NCI-H1436 (cell line): ENCODE measurements around the gene PGAP2.
"Not testable (repeated sequence)": the region's sequence is repeated elsewhere in the genome, so short reads cannot be mapped to it uniquely, and the experiment has no call there.

ENCODE experiments used
- DNase-seq: peaks from one replicate; lab custom pipeline; 2025; lab: John Stamatoyannopoulos, UW

The PGAP2 gene

DNA sequence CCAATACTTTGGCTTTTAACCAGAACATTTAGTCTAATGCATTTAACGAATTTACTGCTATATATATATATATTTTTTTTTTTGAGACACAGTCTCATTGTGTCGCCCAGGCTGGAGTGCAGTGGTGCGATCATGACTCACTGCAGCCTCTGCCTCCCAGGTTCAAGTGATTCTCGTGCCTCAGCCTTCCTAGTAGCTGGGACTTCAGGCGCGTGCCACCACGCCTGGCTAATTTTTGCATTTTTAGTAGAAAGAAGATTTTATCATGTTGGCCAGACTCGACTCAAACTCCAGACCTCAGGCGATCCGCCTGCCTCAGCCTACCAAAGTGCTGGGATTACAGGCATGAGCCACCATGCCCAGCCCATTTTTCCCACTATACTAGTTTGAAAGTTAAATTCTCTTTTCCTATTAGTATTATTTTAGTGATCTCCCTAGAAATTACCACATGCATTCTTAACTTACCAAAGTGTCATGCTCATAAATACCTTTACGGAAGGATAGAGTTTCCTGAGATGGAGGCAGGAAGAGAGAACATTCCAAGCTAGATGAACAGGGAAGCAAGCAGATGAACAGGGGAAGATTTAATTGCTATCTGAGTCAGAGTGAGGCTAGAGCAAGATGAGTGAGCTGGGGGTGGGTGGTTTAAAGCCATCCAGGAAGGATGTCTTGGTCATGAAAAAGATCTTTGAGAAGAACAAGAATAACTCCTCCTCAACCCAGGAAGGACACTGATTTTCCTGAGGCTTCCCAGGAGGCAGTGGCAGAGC lies 4.4 kb upstream of the PGAP2 start:
- no peak for DNase-seq

DNA sequence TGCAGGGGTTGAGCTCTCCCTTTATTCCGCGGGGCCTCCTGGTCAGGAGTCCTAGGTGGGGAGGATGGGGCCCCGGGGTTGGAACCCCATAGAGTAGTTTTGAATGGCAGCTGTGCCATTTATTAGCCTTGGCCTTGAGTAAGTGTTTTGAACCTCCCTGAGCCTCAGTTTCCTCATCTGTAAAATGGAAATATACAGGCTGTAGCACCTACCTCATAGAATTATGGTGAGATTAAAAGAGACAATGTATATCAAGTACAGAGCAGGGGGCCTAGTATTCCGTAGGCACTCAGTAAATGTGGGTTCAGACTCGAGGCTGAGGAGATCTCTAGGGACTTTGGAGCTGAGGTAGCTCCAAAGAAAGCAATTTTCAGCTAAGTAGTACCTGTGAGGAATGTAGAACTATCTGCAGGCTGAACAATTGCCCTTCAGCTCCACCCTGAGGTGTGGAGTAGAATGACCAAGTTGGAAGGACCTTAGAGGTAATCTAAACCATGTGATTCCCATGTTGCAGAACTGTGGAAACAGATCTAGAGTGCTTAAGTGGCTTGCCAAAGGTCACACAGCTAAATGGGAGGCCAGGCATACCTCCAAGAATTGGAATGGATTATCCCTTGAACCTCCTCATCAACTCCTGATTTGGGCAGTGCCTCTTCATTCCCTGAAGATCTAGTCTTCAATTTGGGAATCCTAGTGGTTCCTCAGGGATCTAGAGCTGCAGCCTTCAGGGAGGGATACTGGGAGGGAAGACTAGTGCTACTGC lies 682 bp downstream of the PGAP2 start:
- peak; percentile 5 for DNase-seq

DNA sequence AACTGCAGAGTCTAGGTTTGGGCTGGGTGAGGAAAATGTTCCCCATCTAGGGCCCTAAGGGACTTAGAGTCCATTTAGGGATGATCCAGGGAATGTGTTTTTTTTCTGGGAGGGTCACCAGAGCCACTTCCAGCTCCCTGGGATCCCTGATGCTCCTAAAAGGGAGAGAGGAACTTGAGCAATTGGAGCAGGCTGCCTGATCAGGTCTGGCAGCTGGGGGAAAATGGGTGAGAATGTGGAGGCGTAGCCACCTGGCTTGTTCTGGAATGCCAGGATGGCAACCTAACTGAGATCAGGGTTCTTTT lies 1.2 kb downstream of the PGAP2 start:
- no peak for DNase-seq

GRCh38 chr11:3810446-3810845 lies 2.1 kb downstream of the PGAP2 start:
- no peak for DNase-seq

DNA sequence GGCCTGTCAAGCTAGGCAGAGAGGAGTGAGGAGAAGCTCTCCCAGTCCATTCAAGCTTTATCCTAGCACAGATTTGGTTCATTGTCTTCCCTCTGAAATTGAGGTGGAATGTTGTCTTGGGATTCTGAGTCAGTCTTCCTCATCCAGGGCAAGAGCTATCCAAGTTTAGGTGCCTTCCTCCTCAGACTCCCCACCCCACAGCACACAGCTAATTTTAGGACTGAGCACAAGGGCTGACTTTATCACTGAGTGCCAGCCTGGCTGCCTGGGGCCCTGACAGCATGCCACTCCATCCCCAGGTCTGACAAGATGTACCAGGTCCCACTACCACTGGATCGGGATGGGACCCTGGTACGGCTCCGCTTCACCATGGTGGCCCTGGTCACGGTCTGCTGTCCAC lies 2.6 kb downstream of the PGAP2 start:
- DNase-seq = no peak

DNA sequence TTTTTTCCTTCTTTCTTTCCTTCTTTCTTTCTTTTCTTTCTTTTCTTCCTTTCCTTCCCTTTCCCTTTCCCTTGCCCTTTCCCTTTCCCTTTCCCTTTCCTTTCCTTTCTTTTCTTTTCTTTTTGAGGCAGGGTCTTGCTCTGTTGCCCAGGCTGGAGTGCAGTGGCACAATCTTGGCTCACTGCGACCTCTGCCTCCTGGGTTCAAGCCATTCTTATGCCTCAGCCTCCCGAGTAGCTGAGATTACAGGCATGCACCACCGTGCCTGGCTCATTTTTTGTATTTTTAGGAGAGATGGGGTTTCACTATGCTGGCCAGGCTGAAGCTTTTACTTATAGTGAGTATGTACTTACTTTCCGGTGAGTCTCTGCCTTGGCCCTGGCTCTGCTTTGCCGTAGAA lies 6.5 kb downstream of the PGAP2 start:
- DNase-seq = not testable (repeated sequence)

- no peak for DNase-seq
Observed at GRCh38 chr11:3815845-3816244, 7.5 kb downstream of the PGAP2 start.

DNA sequence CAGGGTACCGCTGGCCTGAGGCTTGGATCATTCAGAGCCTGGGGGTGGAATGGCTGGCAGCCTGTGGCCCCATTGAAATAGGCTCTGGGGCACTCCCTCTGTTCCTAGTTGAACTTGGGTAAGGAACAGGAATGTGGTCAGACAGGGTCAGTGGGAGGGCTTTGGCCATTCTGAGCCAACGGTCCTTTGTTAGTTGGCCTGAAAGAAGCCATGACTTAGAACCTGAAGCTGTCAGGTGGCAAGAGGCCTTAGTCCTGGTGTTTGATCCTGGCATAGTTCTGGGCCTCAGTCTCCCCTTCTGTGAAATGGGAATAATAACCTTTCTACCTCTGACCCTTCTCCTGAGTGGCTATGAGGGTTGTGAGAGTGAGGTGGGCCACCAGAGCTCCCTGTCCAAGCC lies 8.3 kb downstream of the PGAP2 start:
- no peak for DNase-seq

- no peak for DNase-seq
Observed at GRCh38 chr11:3817181-3817800, 8.9 kb downstream of the PGAP2 start.

GRCh38 chr11:3820971-3821370 lies 12.6 kb downstream of the PGAP2 start:
- DNase-seq = no peak

DNA sequence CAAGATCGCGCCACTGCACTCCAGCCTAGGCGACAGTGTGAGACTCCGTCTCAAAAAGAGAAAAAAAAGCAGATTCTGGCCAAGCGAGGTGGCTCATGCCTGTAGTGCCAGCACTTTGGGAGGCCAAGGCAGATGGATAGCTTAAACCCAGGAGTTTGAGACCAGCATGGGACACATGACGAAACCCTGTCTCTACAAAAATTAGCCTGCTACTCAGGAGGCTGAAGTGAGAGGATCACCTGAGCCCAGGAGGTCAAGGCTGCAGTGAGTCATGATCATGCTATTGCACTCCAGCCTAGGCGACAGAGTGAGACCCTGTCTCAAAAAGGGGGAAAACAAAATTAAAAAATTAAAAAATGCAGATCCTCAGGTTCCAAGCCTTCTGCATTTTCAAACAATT lies 14.0 kb downstream of the PGAP2 start:
- no peak for DNase-seq

DNA sequence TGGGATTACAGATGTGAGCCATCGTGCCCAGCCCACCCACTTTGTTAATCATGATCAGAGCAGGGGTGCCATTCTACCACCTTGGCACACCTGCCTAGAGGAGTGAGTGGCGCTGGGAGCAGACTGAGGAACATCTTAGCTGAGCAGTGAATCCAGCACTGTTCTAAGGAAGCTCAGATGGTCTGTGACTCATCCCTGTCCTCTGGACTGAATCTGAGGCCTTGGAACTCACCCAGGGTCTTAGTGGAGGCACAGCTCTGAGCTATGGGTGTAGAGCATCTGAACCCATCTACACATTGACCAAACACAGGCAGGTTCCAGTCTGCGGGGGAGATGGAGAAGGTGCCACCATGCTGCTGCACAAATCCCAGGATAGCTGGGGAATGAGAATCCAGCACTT lies 14.9 kb downstream of the PGAP2 start:
- no peak for DNase-seq

DNA sequence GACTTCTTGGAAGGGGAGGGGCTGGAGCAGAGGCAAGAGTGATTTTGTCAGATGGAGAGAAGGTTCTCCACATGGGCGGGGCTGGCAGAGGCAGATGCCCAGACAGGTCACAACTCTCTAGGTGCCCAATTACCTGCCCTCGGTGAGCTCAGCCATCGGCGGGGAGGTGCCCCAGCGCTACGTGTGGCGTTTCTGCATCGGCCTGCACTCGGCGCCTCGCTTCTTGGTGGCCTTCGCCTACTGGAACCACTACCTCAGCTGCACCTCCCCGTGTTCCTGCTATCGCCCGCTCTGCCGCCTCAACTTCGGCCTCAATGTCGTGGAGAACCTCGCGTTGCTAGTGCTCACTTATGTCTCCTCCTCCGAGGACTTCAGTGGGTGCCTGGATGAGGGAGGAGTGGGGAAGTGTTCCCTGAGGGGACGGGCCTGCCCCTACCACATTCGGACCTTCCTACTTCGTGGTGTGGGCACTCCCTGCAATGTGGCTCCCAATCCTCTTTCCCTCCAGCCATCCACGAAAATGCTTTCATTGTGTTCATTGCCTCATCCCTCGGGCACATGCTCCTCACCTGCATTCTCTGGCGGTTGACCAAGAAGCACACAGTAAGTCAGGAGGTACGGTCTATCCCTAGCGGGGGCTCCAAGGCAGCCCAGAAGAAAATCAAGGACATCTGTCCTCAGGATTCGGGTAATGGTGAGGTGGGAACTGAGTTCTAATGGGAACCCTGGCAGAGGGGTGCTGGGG lies 15.6 kb downstream of the PGAP2 start:
- DNase-seq = no peak

- DNase-seq = peak; percentile 4
Observed at GRCh38 chr11:3824714-3825472, 16.5 kb downstream of the PGAP2 start.

DNA sequence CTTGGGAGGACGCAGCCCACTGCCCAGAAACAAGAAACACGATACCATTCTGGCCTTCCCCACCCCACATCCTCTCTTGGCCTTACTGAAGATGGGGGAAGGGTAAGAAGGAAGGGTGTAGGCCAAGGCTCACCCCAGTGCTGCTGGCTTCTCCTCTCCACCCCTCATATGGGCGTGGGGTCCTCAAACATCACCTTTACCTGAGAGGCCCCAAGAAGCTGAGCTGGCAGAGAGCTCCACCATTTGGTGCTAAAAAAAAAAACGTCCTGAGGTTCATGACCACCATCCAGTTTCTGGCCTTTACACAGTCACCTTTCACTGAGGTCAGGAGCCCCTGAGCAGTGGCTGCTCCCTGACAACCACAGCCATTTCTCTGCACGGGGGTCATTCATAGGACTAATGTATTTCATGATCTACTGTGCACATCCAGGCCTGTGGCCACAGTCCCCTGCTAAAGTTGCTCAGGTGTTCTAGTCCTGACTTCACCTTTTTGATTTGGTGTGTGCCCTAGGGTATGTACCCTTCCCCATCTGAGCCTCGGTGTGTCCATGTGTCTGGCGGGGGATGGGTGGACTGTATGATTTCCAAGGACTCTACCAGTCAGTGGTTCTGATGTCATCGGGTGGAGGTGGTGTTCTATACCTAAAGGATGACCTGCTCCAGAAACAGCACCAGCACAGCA lies 17.3 kb downstream of the PGAP2 start:
- no peak for DNase-seq

- DNase-seq = no peak
Observed at GRCh38 chr11:3826721-3827120, 18.4 kb downstream of the PGAP2 start.

- no peak for DNase-seq
Observed at GRCh38 chr11:3827434-3828186, 19.2 kb downstream of the PGAP2 start.

DNA sequence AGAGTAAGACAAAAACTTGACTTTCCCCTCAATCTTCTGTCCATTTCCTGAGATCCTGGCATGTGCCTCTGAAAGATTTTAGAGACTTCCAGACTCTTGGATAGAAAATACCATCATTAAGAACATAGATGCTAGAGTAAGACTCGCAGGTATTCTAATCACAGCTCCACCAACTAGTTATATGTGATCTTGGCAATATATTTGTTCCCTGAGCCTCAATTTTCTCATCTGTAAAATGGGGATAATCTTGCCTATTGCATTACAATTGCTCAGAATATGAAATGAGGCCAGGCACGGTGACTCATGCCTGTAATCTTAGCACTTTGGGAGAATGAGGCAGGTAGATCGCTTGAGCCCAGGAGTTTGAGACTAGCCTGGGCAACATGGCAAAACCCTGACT lies 21.7 kb downstream of the PGAP2 start:
- no peak for DNase-seq

DNA sequence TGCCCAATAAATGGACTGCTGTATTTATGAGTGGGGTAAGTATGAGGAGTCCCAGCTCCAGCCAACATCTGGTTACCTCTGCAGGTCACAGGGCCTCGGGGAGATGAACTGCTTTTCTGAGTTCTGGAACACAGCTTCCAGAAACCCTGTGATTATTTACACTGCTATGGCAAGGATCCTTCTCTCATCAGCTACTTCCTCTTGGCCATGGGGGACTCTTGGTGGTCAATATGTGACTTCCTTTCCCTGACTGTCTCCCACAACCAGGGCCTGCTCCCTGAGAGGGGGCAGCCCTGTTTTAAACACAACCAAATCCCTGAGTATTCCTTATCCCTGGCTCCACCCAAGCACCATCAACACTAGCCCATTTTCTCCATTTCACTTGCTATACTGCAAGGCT lies 22.4 kb downstream of the PGAP2 start:
- DNase-seq = no peak

DNA sequence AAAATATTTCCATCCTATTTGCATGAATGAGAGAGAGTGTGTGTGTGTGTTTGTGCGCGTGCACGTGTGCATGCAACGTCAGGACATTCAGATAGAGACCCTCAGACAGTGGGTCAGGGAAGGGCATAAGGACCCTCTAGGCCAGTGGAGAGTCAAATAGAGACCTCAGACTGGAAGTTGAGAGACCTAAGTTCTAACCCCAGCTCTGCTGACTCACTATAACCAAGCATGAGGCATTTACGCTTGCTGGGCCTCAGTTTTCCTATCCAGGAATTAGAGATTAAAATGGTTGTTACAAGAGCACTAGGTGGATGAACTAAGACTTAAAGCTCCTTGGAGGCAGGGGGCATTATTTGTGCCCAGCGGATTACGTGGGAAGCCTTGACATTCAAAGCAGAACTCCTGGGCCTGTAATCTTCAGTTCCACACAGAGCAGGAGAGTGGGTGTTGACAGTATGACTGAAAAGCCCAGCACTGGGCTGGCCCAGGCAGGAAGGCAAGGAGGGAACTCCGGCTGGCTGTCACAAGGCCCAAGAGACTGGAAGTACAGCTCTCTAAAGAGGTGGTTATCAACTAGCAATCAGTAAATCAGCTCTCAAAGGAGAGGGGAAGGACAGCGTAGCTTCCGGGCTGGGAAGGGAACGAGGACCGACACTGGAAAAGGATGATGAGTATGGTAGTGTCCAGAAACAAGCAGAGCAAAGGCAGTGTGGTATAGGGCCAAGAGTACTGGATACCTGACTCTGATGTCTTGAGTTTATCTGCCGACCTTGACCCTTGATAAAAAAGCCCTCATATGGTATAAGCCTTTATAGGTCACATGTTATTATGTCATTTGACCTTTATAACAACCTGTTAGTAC lies 23.2 kb downstream of the PGAP2 start:
- no peak for DNase-seq
